Measurements from ENCODE around the gene LIPM.
"Not testable (repeated sequence)": the region's sequence is repeated elsewhere in the genome, so short reads cannot be mapped to it uniquely, and the experiment has no call there.

LIPM gene

DNA sequence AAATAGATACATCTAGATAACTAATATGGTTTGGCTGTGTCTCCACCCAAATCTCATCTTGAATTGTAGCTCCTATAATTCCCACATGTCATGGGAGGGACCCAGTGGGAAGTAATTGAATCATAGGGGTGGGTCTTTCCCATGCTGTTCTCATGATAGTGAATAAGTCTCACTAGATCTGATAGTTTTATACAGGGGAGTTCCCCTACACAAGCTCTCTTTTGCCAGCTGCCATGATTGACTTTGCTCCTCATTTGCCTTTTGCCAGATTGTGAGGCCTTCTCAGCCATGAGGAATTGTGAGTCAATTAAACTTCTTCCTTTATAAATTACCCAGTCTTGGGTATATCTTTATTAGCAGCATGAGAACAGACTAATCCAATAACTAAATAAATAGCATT lies 35.1 kb downstream of the LIPM start:
- FAIRE-seq; DNase-seq (ENCODE audit: low spot score): not testable (repeated sequence)

- DNase-seq (ENCODE audit: low spot score): no peak
- no peak for FAIRE-seq
Measured at GRCh38 chr10:88838766-88839350, 36.3 kb downstream of the LIPM start.

DNA sequence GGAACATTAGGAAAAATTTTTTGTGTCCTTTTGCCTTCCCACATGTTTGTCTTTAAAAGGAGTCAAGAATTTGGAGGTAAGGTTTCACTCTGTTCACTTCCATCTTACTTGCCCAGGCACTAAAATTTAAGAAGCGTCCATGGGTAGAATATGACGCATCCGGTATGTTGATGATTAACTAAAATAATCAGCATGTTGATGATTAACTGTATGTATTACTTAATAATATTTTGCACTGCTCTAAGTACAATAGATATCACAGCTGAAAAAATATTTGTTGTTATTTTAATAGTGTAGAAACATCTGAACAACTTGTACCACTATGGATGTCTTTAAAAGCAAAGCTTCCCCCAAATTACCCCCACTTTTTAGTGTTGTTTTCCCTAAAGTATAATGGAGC lies 37.6 kb downstream of the LIPM start:
- FAIRE-seq (no peak), DNase-seq (ENCODE audit: low spot score) (no peak)

- FAIRE-seq: no peak
- DNase-seq (ENCODE audit: low spot score): no peak
Measured at GRCh38 chr10:88840881-88841280, 38.4 kb downstream of the LIPM start.

- FAIRE-seq: no peak
Measured at GRCh38 chr10:88841316-88842111, 39.0 kb downstream of the LIPM start.

GRCh38 chr10:88843171-88843570 lies 40.6 kb downstream of the LIPM start:
- no peak for FAIRE-seq
- DNase-seq (ENCODE audit: low spot score): no peak

More at GRCh38 chr10:88841316-88842111, 39.0 kb downstream of the LIPM start:
- no peak for DNase-seq (ENCODE audit: low spot score)

- DNase-seq (ENCODE audit: low spot score) (peak; percentile 59), FAIRE-seq (peak; percentile 85)
Measured at GRCh38 chr10:88848499-88848898, 46.0 kb downstream of the LIPM start.

DNA sequence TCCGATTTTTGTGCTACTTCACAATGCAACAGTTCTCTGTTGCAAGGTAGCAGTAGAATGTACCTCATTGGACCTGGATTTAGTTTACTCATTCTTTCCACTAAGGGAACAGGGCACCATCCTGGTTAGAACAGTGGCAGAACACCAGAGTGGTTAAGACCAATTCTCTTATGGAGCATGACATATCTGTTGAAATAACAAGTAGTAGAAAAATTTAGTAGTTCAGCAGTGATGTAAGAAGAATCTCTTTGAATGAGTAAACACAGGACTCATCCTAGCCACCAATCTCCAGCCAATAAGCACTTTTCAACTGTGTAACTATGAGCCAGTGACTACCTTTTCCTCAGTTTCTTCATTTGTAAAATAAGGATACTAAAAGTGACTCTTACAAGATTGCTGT lies 46.7 kb downstream of the LIPM start:
- no peak for FAIRE-seq
- DNase-seq (ENCODE audit: low spot score): no peak

- DNase-seq (ENCODE audit: low spot score) (no peak), FAIRE-seq (no peak)
Measured at GRCh38 chr10:88850712-88851111, 48.2 kb downstream of the LIPM start.

DNA sequence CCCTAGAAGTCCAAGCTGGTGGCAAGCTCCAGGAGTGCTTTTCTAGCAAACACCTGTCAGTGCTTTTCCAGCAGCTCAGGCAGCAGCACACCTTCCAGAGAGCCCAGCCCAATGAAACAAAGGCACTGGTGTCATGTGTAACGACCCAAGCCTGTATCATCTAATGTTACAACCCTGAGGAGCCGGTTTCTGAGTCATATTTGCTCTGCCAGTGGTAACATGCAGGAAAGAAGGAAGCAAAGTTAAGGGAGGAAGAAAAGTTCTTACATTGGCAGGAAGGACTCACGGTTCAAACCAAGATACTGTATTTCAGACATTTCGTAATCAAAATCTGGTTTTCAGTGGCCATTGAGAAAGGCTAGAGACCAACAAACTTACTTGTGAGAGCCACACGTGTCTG lies 49.2 kb downstream of the LIPM start, which contains the start of gene ANKRD22:
ANKRD22 (minus strand) TSS at position 139 of the 400 bp plus-strand sequence. CDS start 237 bp downstream, outside the sequence.
- peak; percentile 41 for DNase-seq (ENCODE audit: low spot score)
- peak; percentile 57 for FAIRE-seq

GRCh38 chr10:88852327-88852726 lies 49.8 kb downstream of the LIPM start:
- FAIRE-seq (no peak), DNase-seq (ENCODE audit: low spot score) (no peak)

DNA sequence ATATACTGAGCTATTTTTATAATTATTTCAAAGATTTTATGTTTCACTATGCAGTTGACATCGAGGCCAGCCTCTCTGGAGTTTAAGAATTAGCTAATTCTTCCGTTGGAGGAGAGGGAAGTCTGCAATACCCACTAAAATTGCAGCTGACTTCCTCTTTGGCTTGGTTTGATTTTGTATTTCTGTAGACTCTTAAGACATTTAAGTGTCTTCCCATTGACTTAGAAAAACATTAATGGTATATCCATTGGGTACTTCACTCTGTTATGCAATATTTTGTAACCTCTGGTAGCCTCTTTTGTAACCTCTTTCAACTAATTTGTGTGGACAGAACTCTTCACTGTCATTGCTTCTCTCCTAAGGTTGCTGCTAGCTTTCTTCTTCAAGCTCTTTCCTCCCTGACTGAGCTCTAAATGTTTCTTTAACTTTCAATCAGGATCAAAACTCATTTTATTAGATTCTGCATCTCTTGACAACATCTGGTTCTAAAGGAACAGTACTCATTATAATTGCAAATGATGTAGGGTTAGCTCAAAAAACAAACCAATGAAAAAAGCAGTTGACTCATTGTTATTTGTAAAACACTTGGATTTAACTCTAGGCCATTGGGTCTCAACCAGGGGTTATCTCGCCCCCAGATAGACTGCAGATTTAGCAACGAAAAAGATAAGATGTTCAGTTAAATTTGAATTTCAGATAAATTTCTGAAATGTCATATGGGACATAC lies 50.8 kb downstream of the LIPM start:
- no peak for FAIRE-seq
- no peak for DNase-seq (ENCODE audit: low spot score)

DNA sequence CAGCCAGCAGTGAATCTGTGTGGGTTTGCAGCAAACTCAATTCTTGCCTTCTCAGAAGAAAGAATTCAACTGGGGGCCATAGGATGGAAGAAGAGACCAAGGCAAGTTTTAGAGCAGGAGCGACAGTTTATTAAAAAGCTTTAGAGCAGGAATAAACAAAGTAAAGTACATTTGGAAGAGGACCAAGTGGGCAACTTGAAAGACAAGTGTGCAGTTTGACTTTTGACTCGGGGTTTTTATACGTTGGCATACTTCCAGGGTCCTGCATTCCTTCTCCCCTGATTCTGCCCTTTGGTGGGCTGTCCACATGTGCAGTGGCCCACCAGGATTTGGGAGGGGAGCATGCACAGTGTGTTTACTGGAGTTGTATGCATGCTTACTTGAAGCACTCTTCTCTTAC lies 52.2 kb downstream of the LIPM start:
- FAIRE-seq (no peak), DNase-seq (ENCODE audit: low spot score) (no peak)

GRCh38 chr10:88857831-88858230 lies 55.3 kb downstream of the LIPM start:
- no peak for FAIRE-seq
- no peak for DNase-seq (ENCODE audit: low spot score)

DNA sequence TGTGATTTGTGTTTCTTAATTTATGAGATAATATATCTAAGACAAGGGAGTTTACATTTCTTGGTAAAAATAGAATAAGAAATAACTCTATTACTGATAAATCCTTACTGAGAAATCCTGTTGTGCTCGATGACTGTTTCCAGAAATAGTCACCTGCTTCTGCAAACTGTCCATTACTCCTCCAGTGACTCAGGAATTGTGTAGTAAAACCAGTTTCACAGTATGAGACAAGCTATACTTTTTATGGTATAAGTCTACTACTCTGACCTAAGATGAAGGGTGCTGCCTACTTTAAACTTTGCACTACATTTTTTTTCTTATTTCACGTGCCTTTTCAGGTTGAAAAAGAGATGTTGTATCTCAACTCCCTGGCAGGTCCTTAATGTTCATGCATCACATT lies 56.0 kb downstream of the LIPM start:
- no peak for DNase-seq (ENCODE audit: low spot score)

DNA sequence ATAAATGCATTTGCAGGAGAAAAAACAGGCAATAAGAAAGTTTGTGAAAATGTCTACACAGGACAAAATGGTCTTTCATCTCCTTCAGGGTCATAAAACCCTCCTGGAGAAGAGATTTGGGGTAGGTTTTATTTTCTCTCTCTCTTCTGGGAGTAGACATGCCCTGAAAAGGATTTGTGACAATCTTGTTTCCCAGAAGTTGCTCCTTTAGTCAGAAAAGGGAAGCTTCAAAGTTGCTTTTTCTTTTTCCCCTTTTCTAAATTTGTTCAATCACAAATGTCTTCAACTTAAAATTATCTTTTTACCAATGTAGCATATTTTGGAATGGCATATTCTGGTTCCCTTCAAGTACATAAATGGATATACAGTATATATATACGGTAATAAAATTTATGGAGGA lies 58.5 kb downstream of the LIPM start:
- FAIRE-seq (no peak), DNase-seq (ENCODE audit: low spot score) (no peak)

More for the DNA sequence above, 56.0 kb downstream of the LIPM start:
- no peak for FAIRE-seq

GRCh38 chr10:88865281-88865876 lies 62.8 kb downstream of the LIPM start:
- no peak for FAIRE-seq
- DNase-seq (ENCODE audit: low spot score): no peak

DNA sequence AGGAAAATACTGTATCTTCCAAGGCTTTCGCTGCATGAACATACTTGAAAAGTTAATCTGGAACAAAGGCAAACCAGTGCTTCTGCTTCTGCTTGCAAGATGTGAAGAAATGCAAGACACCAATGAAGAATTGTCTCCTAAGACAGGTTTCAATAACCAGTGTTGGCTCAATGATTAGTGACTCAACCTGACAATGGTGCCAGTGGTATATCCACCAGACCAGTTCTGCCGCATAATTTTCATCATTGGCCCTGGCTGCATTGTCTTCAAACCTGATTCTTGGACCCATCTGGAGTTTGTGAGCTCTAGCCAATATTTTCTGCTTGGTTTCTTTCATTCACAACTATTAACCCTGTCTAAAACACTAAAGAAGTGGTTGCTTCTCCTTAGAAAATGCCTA lies 63.9 kb downstream of the LIPM start:
- no peak for FAIRE-seq
- no peak for DNase-seq (ENCODE audit: low spot score)

- no peak for FAIRE-seq
Measured at GRCh38 chr10:88870089-88870488, 67.6 kb downstream of the LIPM start.

More at GRCh38 chr10:88870089-88870488, 67.6 kb downstream of the LIPM start:
- no peak for DNase-seq (ENCODE audit: low spot score)

Measured in RCC 7860 (cell line).